Transverse colon (tissue), 4 donors: ENCODE results near the gene AHCYL1.

Experiments used
- CTCF ChIP-seq, 5 experiments: fragments of 200-600 bp in 3 of 5; fragments of 450-650 bp in 2 of 5; sonication (generic) in 3 of 5; IDR thresholded peaks; 1 replicate in 2 of 5; 2 replicates in 3 of 5; pipeline ENCODE4 v1.5.1; 2016 to 2017; ENCODE audit warnings: antibody characterized with exemption in 5 of 5, inconsistent platforms in 3 of 5, mild to moderate bottlenecking in 2 of 5, moderate library complexity in 1 of 5
- EP300 ChIP-seq: sonication (generic); formaldehyde crosslinking; IDR thresholded peaks from one replicate; pipeline ENCODE4 v1.6.1; 2017; ENCODE audit warnings: antibody characterized with exemption, low read depth
- POLR2AphosphoS5 ChIP-seq, 3 donors: sonication (generic); formaldehyde crosslinking; IDR thresholded peaks; one replicate each; pipeline ENCODE4 v1.6.1; 2016; ENCODE audit warnings: antibody characterized with exemption in 3 of 3

GRCh38 chr1:109974191-109974590 is 10.4 kb upstream of the AHCYL1 start:
- TF ChIP-seq EP300: no peak
- TF ChIP-seq CTCF (IDR thresholded peaks at IDR 0.05): no peak
- no peak for TF ChIP-seq POLR2AphosphoS5 (IDR thresholded peaks at IDR 0.05)
